Measurements from ENCODE around the gene ANKRD30A.

DNA sequence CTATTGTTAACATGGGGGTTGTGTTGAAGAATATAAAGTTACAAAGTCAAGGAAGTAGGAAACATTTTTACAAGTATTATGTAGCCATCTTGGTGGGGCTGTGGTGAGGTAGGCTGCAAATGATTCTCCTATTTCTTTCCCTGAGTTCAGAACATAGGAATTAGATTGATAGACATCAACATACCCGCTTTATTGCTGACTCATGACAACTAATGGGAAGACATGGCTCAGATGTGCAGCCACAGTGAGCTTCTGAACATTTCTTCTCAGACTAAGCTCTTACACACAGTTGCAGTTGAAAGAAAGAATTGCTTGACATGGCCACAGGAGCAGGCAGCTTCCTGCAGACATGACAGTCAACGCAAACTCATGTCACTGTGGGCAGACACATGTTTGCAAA is 110.7 kb downstream of the ANKRD30A start:
- TF ChIP-seq, protein P1, sequence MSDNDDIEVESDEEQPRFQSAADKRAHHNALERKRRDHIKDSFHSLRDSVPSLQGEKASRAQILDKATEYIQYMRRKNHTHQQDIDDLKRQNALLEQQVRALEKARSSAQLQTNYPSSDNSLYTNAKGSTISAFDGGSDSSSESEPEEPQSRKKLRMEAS (CRISPR knock-in tag; IDR thresholded peaks at IDR 0.05) = no peak
- TF ChIP-seq SP1 (CRISPR knock-in tag; conservative IDR thresholded peaks at IDR 0.05) = no peak
- TF ChIP-seq NFATC4 (CRISPR knock-in tag; IDR thresholded peaks at IDR 0.05) = no peak
- TF ChIP-seq, protein P2, sequence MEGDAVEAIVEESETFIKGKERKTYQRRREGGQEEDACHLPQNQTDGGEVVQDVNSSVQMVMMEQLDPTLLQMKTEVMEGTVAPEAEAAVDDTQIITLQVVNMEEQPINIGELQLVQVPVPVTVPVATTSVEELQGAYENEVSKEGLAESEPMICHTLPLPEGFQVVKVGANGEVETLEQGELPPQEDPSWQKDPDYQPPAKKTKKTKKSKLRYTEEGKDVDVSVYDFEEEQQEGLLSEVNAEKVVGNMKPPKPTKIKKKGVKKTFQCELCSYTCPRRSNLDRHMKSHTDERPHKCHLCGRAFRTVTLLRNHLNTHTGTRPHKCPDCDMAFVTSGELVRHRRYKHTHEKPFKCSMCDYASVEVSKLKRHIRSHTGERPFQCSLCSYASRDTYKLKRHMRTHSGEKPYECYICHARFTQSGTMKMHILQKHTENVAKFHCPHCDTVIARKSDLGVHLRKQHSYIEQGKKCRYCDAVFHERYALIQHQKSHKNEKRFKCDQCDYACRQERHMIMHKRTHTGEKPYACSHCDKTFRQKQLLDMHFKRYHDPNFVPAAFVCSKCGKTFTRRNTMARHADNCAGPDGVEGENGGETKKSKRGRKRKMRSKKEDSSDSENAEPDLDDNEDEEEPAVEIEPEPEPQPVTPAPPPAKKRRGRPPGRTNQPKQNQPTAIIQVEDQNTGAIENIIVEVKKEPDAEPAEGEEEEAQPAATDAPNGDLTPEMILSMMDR (IDR thresholded peaks at IDR 0.05) = no peak
- TF ChIP-seq, protein P3, sequence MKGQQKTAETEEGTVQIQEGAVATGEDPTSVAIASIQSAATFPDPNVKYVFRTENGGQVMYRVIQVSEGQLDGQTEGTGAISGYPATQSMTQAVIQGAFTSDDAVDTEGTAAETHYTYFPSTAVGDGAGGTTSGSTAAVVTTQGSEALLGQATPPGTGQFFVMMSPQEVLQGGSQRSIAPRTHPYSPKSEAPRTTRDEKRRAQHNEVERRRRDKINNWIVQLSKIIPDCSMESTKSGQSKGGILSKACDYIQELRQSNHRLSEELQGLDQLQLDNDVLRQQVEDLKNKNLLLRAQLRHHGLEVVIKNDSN (CRISPR knock-in tag; IDR thresholded peaks at IDR 0.05) = no peak

All from WTC11 (cell line).